GM21526 (cell line): ENCODE data around the gene C20orf141.

ENCODE experiments used
- ATAC-seq: cut with Tn5 transposase; IDR thresholded peaks from one replicate; pipeline ENCODE4 v1.9.1; 2021; ENCODE audit warnings: moderate library complexity; ENCODE audit not compliant: unreplicated experiment, low FRiP score

The C20orf141 gene

DNA sequence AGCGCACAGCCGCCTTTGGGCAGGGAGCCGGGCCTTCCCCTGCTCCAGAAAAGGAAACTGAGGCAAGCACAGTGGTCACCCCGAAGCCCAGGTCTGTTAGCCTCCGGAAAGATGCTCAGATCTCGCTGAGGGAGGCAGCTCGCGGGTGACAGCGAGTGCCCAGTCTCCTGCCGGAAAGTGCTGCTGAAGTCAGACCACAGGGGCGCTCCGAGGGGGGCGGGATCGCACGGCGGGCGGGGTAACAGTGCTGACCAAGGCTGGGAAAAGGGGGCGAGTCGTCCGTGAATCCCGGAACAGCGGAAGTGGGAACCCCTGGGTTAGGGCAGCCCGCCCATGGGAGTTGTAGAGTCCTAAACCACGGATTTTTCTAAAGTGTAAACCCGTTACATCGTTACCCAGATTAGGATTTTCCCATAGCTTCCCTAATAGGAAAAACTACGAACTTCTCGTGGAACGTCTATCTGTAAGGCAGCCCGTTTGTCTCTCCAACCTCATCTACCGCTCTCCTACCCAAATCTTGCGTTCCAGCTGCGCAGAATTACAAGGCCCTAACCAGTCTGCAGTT, 26.3 kb downstream of the C20orf141 start:
- ATAC-seq = peak; percentile 30

DNA sequence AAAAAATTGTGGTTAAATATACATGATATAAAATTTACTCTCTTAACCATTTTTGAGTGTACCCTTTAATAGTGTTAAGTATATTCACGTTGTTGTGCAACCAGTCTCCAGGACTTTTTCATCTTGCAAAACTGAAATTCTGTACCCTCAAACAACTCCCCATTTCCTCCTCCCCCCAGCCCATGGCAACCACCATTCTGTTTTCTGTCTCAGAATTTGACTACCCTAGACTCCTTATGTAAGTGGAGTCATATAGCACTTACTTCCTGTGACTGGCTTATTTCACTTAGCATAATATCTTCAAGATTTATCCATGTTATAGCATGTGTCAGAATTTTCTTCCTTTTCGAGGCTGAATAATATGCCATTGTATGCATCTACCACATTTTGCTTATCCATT, 30.8 kb downstream of the C20orf141 start:
- no peak for ATAC-seq

- no peak for ATAC-seq
Observed at GRCh38 chr20:2846698-2847097, 31.9 kb downstream of the C20orf141 start.

- ATAC-seq = no peak
Observed at GRCh38 chr20:2847802-2848201, 33.0 kb downstream of the C20orf141 start.

- no peak for ATAC-seq
Observed at GRCh38 chr20:2849529-2849928, 34.7 kb downstream of the C20orf141 start.

GRCh38 chr20:2851086-2851485, 36.3 kb downstream of the C20orf141 start:
- ATAC-seq = no peak

DNA sequence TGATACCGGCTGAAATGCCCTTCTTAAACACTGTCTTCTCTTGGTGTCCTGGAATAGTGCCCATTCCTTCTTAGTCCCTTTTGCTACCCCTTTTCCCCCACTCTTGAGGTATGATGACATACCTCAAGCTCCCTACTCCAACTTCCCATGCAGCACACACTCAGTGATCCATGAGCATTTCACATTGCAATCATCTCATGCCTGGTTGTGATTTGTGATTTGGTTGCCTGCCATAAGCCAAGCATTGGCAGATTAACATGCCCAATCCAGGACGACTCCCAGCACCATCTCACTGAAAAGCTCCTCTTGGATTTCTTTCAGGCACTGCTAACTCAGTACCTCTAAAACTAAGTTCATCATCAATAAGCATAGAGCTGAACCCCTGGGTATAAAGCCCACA, 43.8 kb downstream of the C20orf141 start:
- ATAC-seq = no peak

GRCh38 chr20:2859330-2860121, 44.7 kb downstream of the C20orf141 start:
- ATAC-seq = no peak

- no peak for ATAC-seq
Observed at GRCh38 chr20:2864626-2865025, 49.8 kb downstream of the C20orf141 start.

GRCh38 chr20:2865101-2865500, 50.3 kb downstream of the C20orf141 start:
- ATAC-seq = no peak
